ENCODE results near the gene CPSF4L.

DNA sequence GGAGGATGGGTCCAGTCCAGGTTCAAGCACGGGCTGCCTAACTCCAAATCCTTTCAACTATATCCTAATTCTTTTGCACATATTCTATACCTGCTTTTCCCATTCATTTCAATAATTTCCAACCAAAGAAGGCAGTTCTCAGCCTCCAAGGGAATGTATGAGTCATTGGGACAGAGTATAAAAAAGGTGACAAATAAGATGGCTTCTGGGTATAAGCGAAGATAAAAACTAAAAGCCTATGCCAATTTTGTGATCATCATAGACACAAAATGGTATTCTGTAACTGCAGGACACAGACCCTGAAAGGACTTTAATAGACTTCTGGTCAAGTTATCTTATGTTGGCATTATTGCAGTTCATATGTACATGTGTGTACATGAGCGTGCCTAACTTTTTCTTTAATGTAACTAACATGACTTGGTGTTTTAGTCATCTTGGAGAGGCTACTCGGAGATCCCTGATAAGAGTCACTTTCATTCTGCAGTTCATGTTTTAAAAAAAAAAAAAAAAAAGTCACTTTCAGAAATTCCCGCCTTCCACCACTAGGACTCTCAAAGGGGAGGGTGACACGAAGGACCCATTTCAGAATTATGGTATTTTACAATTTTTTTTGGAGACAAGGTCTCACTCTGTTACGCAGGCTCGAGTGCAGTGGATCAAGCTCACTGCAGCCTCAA, 51.5 kb downstream of the CPSF4L start:
- no peak for TF ChIP-seq POLR2A (IDR thresholded peaks at IDR 0.05)
- TF ChIP-seq, protein P1, sequence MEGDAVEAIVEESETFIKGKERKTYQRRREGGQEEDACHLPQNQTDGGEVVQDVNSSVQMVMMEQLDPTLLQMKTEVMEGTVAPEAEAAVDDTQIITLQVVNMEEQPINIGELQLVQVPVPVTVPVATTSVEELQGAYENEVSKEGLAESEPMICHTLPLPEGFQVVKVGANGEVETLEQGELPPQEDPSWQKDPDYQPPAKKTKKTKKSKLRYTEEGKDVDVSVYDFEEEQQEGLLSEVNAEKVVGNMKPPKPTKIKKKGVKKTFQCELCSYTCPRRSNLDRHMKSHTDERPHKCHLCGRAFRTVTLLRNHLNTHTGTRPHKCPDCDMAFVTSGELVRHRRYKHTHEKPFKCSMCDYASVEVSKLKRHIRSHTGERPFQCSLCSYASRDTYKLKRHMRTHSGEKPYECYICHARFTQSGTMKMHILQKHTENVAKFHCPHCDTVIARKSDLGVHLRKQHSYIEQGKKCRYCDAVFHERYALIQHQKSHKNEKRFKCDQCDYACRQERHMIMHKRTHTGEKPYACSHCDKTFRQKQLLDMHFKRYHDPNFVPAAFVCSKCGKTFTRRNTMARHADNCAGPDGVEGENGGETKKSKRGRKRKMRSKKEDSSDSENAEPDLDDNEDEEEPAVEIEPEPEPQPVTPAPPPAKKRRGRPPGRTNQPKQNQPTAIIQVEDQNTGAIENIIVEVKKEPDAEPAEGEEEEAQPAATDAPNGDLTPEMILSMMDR (IDR thresholded peaks at IDR 0.05), result peak in 3 of 12 donors; percentile 19 to 28 (median 22)

Data from heart left ventricle (tissue), 13 donors.